Nucleus accumbens (tissue), 56 donors: ENCODE data around the gene AK1.
"Not testable (repeated sequence)": the region's sequence is repeated elsewhere in the genome, so short reads cannot be mapped to it uniquely, and the experiment has no call there.

Experiments used
- DNase-seq, 56 donors: peaks; one replicate each; lab custom pipeline; 2025; lab: John Stamatoyannopoulos, UW

The AK1 gene

GRCh38 chr9:127886401-127886972 lies 9.0 kb upstream of the AK1 start:
- no peak for DNase-seq

- no peak for DNase-seq
These were observed 8.2 kb upstream of the AK1 start for GRCh38 chr9:127885508-127886281.

- no peak for DNase-seq
These were observed 7.6 kb upstream of the AK1 start for GRCh38 chr9:127884976-127885490.

DNA sequence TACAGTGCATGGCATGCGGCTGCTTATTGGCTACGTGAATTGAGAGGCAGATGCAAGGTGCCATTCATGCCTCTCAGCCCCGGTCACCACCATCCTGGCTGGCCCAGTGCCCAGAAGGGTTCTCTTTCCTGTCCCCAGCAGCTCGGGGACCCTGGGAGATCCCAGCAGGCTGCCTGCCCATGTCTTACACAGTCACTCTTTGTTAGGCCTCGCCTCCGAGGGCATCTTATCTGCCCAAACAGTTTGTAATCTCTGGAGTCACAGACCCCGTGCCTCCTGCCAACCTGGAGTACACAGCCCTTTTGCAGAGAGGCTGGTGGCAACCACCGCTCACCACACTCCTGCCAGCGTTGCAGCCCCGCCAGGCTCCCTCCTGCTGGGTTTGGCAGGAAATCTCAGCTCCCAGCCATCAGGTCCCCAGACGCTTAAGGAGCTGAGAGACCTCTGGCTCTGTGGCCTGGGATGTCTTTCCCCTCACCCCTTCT lies 7.0 kb upstream of the AK1 start:
- DNase-seq, result peak in 15 of 56 donors; percentile 15 to 66 (median 31)

- no peak for DNase-seq
These were observed 6.5 kb upstream of the AK1 start for GRCh38 chr9:127883959-127884358.

- not testable (repeated sequence) for DNase-seq
These were observed 4.2 kb upstream of the AK1 start for GRCh38 chr9:127881715-127882114.

- no peak for DNase-seq
These were observed 2.7 kb upstream of the AK1 start for GRCh38 chr9:127880143-127880542.

- DNase-seq, result no peak
These were observed 1.3 kb upstream of the AK1 start for GRCh38 chr9:127878652-127879390.

- peak in 9 of 56 donors; percentile 11 to 61 (median 33) for DNase-seq
These were observed 651 bp upstream of the AK1 start for GRCh38 chr9:127878001-127878651.

DNA sequence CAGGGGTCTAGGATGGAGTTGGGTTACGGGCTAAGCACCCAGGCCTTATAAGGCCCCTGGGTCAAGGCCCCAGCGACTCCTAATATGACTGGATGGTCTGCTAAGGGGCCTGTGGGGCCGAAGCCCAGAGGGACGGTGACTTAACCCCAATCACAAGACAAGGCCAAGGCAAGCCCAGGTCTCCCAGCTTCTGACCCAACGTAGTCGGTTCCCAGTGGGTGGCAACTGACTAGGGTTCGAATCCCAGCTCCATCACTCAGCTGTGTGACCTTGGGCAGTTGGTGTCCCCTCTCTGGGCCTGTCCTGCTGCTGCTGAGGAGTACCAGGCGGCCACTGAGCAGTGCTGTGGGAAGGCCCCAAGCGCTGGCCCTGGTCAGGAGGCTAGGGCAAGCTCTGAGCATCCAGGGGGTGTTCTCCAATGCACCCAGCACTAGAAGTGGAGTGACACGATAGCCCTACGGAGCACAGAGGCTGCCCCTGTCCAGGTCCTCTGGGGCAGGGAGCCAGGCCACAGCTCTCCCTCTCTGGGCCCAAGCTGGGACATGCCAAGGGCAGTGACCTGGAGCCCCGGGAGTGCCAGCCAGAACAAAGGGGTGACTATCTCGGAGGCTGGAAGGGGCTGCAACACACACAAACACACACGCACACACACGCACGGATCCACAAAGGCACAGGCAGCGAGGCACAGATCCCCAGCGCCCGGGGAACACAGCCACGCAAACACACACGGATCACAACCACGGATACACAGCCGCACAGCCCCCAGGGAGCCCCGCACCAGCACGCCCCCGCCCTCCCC lies 512 bp downstream of the AK1 start:
- DNase-seq, result peak in 23 of 56 donors; percentile 42 to 77 (median 64)

GRCh38 chr9:127876026-127876763 lies 1.3 kb downstream of the AK1 start:
- DNase-seq, result no peak

DNA sequence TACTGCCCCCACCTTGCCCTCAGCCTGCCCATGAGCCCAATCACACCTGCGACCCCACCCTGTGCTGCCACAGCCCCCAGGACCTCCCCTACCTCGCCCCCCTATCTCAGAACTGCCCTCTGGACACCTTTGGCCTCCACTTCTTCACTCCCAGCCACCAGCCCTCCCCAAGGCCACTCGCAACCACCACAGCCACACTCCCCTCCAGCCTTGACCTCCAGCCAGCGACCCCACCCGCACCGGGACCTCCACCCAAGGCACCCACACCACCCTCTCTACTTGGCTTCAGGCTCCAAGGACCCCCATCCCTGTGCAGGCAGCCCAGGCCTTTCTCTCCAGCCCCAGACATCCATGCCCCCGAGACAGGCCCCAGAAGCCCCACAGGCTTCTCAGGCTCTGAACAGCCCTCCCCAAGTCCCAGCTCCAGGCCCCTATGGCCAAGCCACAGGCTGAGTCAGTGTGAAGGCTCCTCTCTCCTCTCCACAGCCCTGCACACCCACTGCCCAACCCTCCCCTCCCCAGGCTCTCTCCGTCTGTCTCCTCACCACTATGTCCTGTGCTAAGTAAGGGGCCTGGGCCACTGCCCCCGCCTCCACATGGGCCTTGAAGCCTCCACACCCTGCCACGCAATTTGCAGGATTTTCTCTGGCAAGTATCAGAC lies 2.0 kb downstream of the AK1 start:
- DNase-seq, result no peak

DNA sequence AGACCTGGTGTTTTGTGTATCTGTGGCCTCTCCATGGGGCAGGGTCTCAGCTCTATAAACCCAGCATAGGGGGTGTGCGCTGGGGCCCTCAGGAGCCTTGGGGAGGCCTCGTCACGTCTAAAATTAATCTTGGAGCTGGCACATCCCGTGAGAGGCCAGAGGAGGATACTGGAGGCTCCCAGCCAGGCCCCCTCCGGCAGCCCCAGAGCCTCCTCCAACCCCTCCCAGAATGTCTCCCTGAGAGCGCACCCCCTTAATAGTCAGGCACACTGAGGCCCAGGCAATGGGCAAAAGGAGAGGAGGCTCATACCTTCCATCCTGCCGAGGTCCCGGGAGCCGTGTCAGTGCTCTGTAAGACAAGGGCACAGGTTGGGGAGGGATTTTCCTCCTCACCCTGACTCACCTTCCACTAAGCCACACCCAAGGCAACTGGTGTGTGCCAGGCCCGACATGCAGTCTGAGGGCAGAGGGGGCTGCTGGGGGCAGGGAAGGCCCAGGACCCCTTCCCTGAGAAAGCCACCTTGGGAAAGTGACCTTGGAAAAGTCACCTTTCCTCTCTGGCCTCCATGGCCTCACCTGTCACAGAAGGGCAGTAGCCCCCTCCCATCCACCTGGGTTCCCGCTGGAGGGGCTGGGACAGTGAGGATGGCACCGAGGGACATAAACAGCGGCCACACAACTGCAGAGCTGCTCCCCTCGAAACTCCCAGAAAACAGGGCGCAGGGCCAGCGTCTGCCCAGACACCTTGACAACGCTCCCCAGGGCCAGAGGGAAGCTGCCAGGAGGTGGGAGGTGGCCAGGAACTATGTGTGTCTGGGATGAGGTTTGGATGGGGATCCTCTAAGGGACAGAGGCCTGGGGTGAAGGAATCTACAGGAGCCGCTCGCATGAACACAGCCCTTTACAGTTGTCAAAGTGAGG lies 2.9 kb downstream of the AK1 start:
- DNase-seq, result peak in 16 of 56 donors; percentile 8 to 73 (median 18)

DNA sequence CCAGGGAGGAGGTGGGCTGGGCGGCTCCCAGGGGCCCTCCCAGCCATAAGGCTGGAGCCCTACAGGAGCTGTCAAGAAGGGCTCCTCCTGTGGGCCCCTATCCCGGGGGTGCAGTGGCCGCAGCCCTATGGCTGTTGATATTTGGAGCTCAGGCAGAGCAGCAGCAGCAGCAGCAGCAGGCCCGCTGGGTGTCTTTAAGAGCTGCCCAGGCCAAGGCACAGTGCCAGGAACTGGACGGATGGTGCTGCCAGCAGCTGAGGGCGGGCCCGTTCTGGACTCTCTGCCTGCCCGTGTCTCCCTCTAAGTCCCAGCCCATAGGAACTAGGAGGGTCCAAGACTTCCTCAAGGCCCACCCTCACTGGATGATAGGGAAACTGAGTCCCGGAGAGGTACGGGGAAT lies 3.6 kb downstream of the AK1 start:
- DNase-seq, result peak in 53 of 56 donors; percentile 18 to 89 (median 72)

- DNase-seq, result peak in 42 of 56 donors; percentile 11 to 81 (median 51)
These were observed 4.2 kb downstream of the AK1 start for GRCh38 chr9:127873223-127873691.

DNA sequence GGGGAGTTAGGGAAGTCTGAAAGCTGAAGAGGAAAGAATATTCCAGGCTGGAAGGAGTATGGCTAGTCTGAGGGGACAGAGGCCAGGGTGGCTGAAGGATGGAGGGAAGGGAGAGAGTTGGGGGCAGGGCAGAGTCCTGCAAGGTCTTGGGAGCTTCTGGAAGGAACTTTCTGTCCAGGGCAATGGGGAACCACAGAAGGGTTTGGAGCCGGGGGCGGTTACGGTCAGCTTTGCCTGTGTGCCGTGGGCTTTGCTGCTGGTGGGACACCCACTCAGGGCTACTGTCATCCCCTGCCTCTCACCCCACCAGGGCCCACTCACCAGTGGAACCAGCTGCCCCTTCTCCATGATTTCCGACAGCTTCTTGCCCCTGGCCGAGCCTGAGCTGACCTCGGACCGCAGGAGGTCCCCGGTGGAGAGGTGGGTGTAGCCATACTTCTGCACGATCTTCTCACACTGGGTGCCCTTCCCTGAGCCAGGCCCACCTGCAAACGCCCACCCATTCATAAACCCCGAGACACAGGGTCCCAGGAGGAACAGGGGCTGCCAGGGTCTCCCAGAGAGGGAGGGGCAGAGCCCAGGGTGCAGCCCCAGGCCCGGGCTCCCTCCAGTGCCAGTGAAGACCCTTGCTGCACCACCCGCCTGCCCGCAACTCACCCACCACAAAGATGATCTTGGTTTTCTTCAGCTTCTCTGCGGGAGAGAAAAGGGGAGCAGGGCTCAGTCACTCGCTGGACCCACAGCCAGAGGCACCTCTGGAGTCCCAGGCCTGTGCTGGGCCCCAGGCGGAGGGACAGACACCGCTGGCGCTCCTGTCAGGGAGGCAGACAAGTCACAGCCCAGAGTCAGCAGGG lies 4.9 kb downstream of the AK1 start:
- no peak for DNase-seq
